ENCODE data around the gene MGAT5.

GRCh38 chr2:134335601-134336000 lies 81.7 kb downstream of the MGAT5 start:
- TF ChIP-seq, protein P1, sequence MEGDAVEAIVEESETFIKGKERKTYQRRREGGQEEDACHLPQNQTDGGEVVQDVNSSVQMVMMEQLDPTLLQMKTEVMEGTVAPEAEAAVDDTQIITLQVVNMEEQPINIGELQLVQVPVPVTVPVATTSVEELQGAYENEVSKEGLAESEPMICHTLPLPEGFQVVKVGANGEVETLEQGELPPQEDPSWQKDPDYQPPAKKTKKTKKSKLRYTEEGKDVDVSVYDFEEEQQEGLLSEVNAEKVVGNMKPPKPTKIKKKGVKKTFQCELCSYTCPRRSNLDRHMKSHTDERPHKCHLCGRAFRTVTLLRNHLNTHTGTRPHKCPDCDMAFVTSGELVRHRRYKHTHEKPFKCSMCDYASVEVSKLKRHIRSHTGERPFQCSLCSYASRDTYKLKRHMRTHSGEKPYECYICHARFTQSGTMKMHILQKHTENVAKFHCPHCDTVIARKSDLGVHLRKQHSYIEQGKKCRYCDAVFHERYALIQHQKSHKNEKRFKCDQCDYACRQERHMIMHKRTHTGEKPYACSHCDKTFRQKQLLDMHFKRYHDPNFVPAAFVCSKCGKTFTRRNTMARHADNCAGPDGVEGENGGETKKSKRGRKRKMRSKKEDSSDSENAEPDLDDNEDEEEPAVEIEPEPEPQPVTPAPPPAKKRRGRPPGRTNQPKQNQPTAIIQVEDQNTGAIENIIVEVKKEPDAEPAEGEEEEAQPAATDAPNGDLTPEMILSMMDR (IDR thresholded peaks at IDR 0.05): no peak
- TF ChIP-seq POLR2A (IDR thresholded peaks at IDR 0.05): no peak

Measured in uterus (tissue), 2 donors.